Smooth muscle cell of the coronary artery (primary cell): Measurements from ENCODE around the gene PCLAF. TPM values are rescaled to one million over a fixed set of nuclear protein-coding genes. Genes with fewer than 3 reads are reported as not detected.

Source experiments
- total RNA-seq: library from RNA; depleted of rRNA; stranded (reverse); fragments of >200 nt; gene quantifications from 2 replicates; pipeline ENCODE4 v1.2.3, GENCODE V29; 2014; ENCODE audit warnings: low replicate concordance

The PCLAF gene
- total RNA-seq: 0.35 and 11.4 TPM in 2 replicates

GRCh38 chr15:64381000-64381751 lies at the start of gene PCLAF:
Gene PCLAF (minus strand): TSS chr15:64381441. CDS start chr15:64381371, 70 bp downstream.

GRCh38 chr15:64387562-64388168 lies 6.4 kb upstream of the PCLAF start, which contains the start of gene TRIP4:
Gene TRIP4 (plus strand): TSS chr15:64387836. CDS start chr15:64387864, 28 bp downstream.

GRCh38 chr15:64355944-64356709 lies 25.1 kb downstream of the PCLAF start, which contains the start of gene CSNK1G1:
Gene CSNK1G1 (minus strand): TSS chr15:64356173. CDS start chr15:64300499, 55,674 bp downstream.

Other genes with a start within 250 kb of the PCLAF start
- gene SNX22, start 229.7 kb downstream of the PCLAF start, total RNA-seq: 0.23 and 0.47 TPM in 2 replicates
- gene PPIB, start 218.4 kb downstream of the PCLAF start, total RNA-seq: 1,374 and 1,538 TPM in 2 replicates
- gene CSNK1G1, start 25.3 kb downstream of the PCLAF start, total RNA-seq: 21.2 and 23.1 TPM in 2 replicates
- 4.9 and 8.2 TPM in 2 replicates for gene TRIP4, start 6.4 kb upstream of the PCLAF start, total RNA-seq
- gene ZNF609, start 79.1 kb upstream of the PCLAF start, total RNA-seq: 18.6 and 50.5 TPM in 2 replicates